NCI-H345 treated with DMSO at 0.1 percent for 48 hours (cell line): Measurements from ENCODE around the gene SLC16A6.
"Not testable (repeated sequence)": the region's sequence is repeated elsewhere in the genome, so short reads cannot be mapped to it uniquely, and the experiment has no call there.

ENCODE experiments used
- DNase-seq: peaks from one replicate; lab custom pipeline; 2025; ENCODE audit not compliant: unreplicated experiment; lab: John Stamatoyannopoulos, UW

The SLC16A6 gene

GRCh38 chr17:68290955-68291835, at the start of gene SLC16A6, which contains the start of gene ARSG:
Gene SLC16A6 (minus strand): TSS chr17:68291127. CDS start chr17:68278320, 12,807 bp downstream.
Gene ARSG (plus strand): TSS chr17:68291495. CDS start chr17:68307494, 15,999 bp downstream.
- peak; percentile 41 for DNase-seq

GRCh38 chr17:68334393-68334792, 43.5 kb upstream of the SLC16A6 start:
- no peak for DNase-seq

DNA sequence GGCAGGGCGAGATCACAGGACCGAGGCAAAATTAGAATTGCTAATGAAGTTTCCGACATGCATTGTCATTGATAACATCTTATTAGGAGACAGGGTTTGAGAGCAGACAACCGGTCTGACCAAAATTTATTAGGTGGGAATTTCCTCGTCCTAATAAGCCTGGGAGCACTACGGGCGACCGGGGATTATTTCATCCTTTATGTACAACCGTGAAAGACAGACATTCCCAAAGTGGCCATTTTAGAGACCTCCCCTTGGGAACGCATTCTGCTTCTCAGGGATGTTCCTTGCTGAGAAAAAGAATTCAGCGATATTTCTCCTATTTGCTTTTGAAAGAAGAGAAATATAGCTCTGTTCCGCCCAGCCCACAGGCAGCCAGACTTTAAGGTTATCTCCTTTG, 41.0 kb upstream of the SLC16A6 start:
- not testable (repeated sequence) for DNase-seq

GRCh38 chr17:68329331-68329730, 38.4 kb upstream of the SLC16A6 start:
- no peak for DNase-seq

- no peak for DNase-seq
These were observed 37.7 kb upstream of the SLC16A6 start for GRCh38 chr17:68328676-68329075.

- DNase-seq = no peak
These were observed 37.1 kb upstream of the SLC16A6 start for GRCh38 chr17:68327823-68328557.

- no peak for DNase-seq
These were observed 35.8 kb upstream of the SLC16A6 start for GRCh38 chr17:68326681-68327080.

- no peak for DNase-seq
These were observed 35.0 kb upstream of the SLC16A6 start for GRCh38 chr17:68325961-68326360.

GRCh38 chr17:68324654-68325336, 33.9 kb upstream of the SLC16A6 start:
- no peak for DNase-seq

DNA sequence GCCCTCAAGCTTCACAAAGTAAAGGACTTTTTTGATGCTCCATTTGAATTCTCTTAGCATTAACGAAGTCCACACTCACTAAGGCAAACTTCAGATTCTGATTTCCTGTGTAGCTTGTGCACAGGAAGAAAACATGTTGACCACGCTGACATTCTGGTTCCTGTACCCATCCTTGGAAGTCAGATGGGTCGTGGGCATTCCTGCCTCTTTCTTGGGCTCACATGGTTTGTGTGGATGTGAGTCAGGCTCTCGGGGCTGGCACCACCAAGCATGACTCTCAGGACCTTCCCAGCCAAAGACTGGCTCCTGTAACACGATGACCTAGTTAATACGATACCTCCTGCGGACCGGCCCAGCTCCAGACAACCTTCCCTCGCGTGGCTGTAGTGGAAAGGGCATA, 33.2 kb upstream of the SLC16A6 start:
- DNase-seq = no peak

DNA sequence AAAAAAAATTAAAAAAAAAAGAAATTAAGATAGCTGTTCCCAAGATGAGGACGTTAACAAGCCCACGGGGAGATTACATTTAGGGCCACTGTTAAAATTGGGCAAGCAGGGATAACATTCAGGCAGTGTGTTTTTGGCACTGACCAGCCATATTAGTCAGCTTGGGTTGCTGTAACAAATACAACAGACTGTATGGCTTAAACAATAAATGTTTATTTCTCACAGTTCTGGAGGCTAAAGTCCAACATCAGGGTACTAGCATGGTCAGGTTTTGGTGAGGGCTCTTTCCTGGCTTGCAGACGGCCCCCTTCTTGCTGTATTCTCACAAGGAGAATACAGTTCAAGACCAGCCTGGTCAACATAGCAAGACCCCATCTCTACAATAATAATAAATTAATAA, 31.7 kb upstream of the SLC16A6 start:
- no peak for DNase-seq

GRCh38 chr17:68321556-68321954, 30.6 kb upstream of the SLC16A6 start:
- DNase-seq = no peak

DNA sequence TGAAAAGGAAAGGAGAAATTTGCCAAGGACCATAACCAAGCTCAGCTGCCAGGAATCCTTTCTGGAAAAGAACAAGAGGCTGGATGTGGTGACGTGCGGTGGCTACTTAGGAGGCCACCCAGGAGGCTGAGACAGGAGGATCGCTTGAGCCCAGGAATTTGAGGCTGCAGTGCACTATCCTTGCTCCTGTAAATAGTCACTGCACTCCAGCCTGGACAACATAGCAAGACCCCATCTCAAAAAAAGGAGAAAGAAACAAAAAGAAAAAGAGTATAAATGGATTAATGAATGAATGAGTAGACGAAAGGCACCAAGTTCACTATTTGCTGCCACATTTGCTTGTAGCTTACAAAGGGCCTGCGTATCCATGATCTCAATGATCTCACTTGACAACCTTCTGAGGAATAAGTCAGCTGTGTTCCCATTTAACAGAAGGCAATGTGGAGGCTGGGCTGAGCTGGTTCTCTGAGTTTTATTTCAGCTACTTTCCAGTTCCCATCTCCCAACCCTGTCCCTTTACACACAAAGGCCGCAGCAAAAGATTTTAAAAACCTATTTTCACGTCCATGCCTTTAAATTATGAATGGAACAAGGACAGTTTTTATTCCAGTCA, 30.1 kb upstream of the SLC16A6 start:
- DNase-seq = no peak

GRCh38 chr17:68320311-68320865, 29.5 kb upstream of the SLC16A6 start:
- DNase-seq = no peak

- no peak for DNase-seq
These were observed 28.7 kb upstream of the SLC16A6 start for GRCh38 chr17:68319410-68320162.

GRCh38 chr17:68318103-68318991, 27.4 kb upstream of the SLC16A6 start:
- no peak for DNase-seq

- no peak for DNase-seq
These were observed 26.5 kb upstream of the SLC16A6 start for GRCh38 chr17:68317458-68317857.

DNA sequence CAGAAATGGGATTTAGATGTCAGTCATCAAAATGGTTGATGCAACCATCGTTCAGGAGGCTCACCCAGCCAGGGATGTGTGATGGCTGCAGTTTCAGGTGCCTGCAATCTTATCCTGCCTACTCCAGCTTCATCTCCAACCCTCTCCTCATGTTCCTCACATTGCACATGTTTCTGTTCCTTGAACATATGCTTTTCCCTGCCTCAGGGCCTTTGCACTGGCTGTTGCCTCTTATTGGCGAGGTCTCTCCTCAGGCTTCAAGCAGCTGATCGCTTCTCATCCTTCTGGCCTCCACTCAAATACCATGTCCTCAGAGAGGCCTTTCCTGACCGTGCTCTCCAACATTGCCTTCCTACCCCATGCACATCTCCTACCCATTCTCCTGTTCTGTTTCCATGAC, 25.0 kb upstream of the SLC16A6 start:
- DNase-seq = no peak

- no peak for DNase-seq
These were observed 24.1 kb upstream of the SLC16A6 start for GRCh38 chr17:68314916-68315535.
